Hindlimb muscle (tissue), 1 donor: Measurements from ENCODE around the gene ZNF337. TPM values are rescaled to one million over a fixed set of nuclear protein-coding genes. Genes with fewer than 3 reads are reported as not detected.
A peak's percentile ranks its signal among the peaks of the same experiment; 100 is the strongest.
"Not testable (repeated sequence)": the region's sequence is repeated elsewhere in the genome, so short reads cannot be mapped to it uniquely, and the experiment has no call there.

Experiments used
- DNase-seq: peaks from one replicate; pipeline ENCODE4 v3.0.0-alpha.2; 2013
- polyA plus RNA-seq: library from polyadenylated mRNA; unstranded; fragments of 120-200 nt; gene quantifications from one replicate; pipeline ENCODE4 v1.2.1, GENCODE V29; 2013; ENCODE audit not compliant: insufficient read length

Gene ZNF337
- 26.0 TPM for polyA plus RNA-seq

GRCh38 chr20:25696371-25697131 is at the start of gene ZNF337:
Gene ZNF337, minus strand, starts transcription at chr20:25696853. Its CDS starts 10,436 bp downstream, at chr20:25686417.
- DNase-seq: peak; percentile 94

- DNase-seq: no peak
These were observed 49.1 kb upstream of the ZNF337 start for GRCh38 chr20:25745738-25746137.

- DNase-seq: no peak
These were observed 48.4 kb upstream of the ZNF337 start for GRCh38 chr20:25745100-25745499.

- no peak for DNase-seq
These were observed 47.6 kb upstream of the ZNF337 start for GRCh38 chr20:25744261-25744660.

GRCh38 chr20:25741088-25741487 is 44.4 kb upstream of the ZNF337 start:
- DNase-seq: no peak

- no peak for DNase-seq
These were observed 43.1 kb upstream of the ZNF337 start for GRCh38 chr20:25739615-25740320.

GRCh38 chr20:25738198-25738597 is 41.5 kb upstream of the ZNF337 start:
- DNase-seq: no peak

GRCh38 chr20:25733903-25734302 is 37.2 kb upstream of the ZNF337 start:
- no peak for DNase-seq

- no peak for DNase-seq
These were observed 34.2 kb upstream of the ZNF337 start for GRCh38 chr20:25730862-25731261.

- no peak for DNase-seq
These were observed 29.7 kb upstream of the ZNF337 start for GRCh38 chr20:25726357-25726756.

GRCh38 chr20:25725639-25726038 is 29.0 kb upstream of the ZNF337 start:
- DNase-seq: no peak

GRCh38 chr20:25723975-25724374 is 27.3 kb upstream of the ZNF337 start:
- DNase-seq: no peak

GRCh38 chr20:25720285-25720684 is 23.6 kb upstream of the ZNF337 start:
- no peak for DNase-seq

- DNase-seq: not testable (repeated sequence)
These were observed 22.5 kb upstream of the ZNF337 start for GRCh38 chr20:25718896-25719809.

- DNase-seq: no peak
These were observed 11.0 kb upstream of the ZNF337 start for GRCh38 chr20:25707695-25708094.

- no peak for DNase-seq
These were observed 10.1 kb upstream of the ZNF337 start for GRCh38 chr20:25706793-25707192.

- no peak for DNase-seq
These were observed 9.2 kb upstream of the ZNF337 start for GRCh38 chr20:25705830-25706351.

GRCh38 chr20:25704303-25704702 is 7.7 kb upstream of the ZNF337 start:
- DNase-seq: not testable (repeated sequence)

- not testable (repeated sequence) for DNase-seq
These were observed 4.2 kb upstream of the ZNF337 start for GRCh38 chr20:25700835-25701234.

- DNase-seq: no peak
These were observed 3.3 kb upstream of the ZNF337 start for GRCh38 chr20:25699914-25700313.

- DNase-seq: no peak
These were observed 436 bp upstream of the ZNF337 start for GRCh38 chr20:25697132-25697446.

GRCh38 chr20:25695532-25696370 is 902 bp downstream of the ZNF337 start:
- DNase-seq: no peak
